HG02970 (cell line): ENCODE measurements around the gene GALNT18.

Experiments
- ATAC-seq: cut with Tn5 transposase; IDR thresholded peaks from one replicate; pipeline ENCODE4 v1.9.1; 2021; ENCODE audit warnings: mild to moderate bottlenecking, moderate library complexity, moderate number of reproducible peaks; ENCODE audit not compliant: unreplicated experiment, low FRiP score

GALNT18 gene

GRCh38 chr11:11296434-11296833 lies 325.4 kb downstream of the GALNT18 start:
- ATAC-seq, result no peak

- no peak for ATAC-seq
Measured at GRCh38 chr11:11294551-11294855, 327.3 kb downstream of the GALNT18 start.

- ATAC-seq, result no peak
Measured at GRCh38 chr11:11293798-11294550, 327.8 kb downstream of the GALNT18 start.

DNA sequence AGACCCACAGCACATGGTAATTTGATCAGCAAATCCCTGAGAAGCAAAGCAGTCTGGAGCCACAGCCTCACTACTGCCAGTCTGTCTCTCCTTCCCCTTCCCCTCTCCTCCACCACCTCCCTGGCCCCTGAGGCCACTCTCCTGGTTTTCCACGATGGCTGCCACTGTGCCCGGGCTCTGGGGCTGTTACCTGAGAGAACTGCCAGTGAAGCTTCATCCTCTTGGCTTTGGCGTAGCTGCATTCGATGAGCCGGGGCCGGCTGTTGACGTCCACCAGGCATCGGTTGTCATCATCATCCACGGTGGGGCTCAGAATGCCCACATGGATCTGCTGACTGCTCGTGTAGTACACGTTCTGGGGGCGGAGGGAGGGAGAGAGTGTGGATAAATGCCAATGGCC lies 329.0 kb downstream of the GALNT18 start:
- ATAC-seq, result no peak

GRCh38 chr11:11291041-11292015 lies 330.5 kb downstream of the GALNT18 start:
- no peak for ATAC-seq

GRCh38 chr11:11290354-11290753 lies 331.5 kb downstream of the GALNT18 start:
- no peak for ATAC-seq

DNA sequence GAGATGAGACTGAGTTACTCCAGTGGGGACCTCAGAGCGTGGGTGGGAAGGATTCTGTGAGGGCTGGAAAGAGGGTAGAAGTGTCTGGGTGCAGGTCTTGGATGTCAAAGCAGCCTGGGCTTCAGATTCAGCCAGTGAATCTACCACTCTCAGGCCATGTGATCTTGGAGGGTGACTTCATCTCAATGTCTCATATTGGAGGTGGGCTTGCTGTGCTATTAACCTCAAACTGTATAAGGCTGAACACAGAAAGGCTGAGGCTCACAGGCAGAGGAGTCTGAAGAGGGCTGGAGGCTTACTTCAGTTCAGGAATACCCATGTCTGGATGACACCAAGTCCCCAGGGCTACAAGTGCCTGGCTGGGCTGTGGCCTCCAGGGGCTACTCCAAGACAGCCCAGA lies 332.1 kb downstream of the GALNT18 start:
- ATAC-seq, result no peak

DNA sequence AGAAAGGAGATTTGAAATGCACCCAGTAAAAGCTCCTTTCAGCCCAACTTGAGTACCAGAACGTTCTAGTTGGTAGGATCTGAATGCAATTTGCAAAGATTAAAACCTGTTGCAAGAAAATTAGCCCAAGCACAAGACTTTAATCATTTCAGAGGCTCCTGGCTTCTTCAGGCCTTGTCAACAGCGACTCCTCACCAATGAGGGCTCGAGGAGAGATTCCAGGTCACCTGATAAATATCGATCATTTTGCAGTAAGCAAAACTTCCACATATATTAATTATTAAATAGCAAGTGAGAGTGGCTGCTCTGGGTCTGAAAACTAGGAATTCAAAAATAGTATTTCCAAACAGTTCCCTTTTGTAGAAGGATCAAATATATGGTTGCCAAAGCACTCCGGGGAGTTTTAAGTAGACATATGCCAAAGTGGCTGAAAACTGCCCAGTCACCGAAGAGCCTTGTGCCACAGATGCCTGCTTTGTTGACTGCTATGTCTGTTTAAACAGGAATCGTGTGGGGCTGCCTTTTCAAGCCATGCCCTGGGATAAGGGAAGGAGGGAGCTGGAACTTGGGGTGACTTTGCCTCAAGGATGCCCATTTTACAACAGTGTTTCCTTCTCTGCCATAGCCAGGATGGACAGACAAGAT lies 332.7 kb downstream of the GALNT18 start:
- no peak for ATAC-seq

GRCh38 chr11:11284481-11284880 lies 337.3 kb downstream of the GALNT18 start:
- ATAC-seq, result no peak

GRCh38 chr11:11281626-11282025 lies 340.2 kb downstream of the GALNT18 start:
- no peak for ATAC-seq

- ATAC-seq, result no peak
Measured at GRCh38 chr11:11280826-11281225, 341.0 kb downstream of the GALNT18 start.

DNA sequence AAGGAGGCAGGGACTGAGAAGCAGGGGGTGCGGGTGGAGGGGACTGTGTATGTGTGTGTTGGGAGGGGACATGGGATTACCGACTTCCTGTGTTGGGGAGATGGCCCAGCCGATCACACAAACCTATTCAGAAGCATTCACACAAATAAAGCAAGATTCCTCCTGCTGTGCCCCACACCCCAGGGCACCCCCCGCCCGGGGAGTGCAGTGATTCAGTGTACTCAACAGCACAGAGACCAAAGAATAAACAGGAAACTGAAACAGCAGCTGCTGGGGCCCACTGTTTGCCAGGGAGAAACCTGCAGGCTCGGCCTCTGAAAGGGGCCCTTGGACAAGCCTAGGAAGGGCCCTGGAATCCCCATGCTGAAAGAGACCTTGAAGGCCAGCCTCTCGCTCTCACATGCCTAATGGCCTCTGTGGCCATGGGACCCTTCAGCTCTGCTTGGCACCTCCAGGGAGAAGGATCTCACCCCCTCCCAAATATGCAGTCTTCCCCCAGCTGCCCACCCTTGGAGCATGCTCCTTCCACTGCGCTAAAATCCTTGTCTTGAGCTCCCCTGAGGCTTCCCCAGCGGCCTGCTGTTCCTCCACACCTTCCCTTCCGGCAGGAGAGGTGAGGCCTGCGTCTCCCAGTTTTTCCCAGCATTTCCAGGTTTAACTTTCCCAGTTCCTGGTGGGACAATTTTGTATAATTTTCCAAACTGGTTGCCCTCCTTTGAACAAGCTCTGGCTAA lies 341.7 kb downstream of the GALNT18 start:
- ATAC-seq, result no peak

- no peak for ATAC-seq
Measured at GRCh38 chr11:11272254-11272653, 349.6 kb downstream of the GALNT18 start.

DNA sequence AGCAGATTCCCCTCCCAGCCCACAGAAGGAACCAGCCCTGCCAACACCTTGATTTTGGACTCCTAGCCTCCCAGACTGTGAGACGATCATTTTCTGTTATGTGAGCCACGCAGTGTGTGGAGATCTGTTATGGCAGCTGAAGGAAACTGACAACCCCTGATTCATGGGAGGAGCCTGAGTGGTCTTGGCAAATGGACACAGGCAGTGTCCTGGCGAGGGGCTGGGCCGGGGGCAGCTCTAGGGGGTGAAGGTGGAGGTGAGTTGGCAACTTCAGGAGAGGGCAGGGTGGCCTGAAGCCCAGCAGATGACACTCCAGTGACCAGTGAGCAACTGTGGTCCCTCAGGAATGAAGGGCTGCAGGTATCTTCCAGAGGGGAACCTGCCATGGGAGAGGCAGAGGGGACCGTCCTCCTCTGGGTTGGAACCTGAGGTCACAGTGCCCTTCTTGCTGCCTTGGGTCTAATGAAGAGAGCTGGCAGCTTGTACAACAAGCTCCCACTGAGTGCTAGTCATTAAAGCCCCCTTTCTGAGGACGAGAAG lies 351.5 kb downstream of the GALNT18 start:
- no peak for ATAC-seq

GRCh38 chr11:11268706-11269105 lies 353.1 kb downstream of the GALNT18 start:
- ATAC-seq, result no peak

DNA sequence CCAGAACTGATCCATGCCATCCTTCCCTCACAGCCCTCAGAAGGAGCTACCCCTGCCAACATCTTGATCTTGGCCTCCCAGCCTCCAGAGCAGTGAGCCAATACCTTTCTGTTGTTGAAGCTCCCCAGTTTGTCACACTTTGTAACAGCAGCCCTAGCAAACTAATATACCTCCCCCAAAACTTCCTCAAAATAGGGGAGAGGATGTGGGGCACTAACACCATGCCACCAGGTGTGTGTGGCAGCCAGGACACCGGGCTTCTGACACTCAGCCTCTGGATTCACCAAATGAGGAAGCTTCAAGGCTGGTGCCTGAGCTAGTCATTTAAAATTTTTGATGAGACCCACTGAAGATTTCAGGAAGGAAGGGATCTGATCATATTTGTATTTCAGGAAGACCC lies 353.7 kb downstream of the GALNT18 start:
- ATAC-seq, result no peak

DNA sequence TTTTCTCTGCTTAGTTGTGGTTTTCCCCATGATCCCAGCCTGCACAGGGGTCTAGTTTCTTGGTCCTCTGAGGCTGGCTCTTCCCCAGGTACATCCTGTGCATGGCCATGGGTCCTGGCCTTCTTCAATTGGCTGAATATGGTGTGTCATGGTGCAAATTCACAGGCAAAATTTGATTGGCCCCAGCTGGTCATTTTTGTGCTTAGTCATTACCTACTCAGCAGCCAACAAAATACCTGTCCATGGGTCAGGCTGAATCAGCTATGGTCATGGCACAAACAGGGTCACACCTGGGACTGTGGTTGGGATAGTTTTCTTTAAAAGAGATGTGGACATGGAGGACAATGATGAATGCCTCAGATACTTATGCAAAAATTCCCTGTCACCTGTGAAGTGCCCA lies 354.5 kb downstream of the GALNT18 start:
- ATAC-seq, result no peak

GRCh38 chr11:11265994-11266606 lies 355.7 kb downstream of the GALNT18 start:
- ATAC-seq, result no peak

GRCh38 chr11:11265320-11265719 lies 356.5 kb downstream of the GALNT18 start:
- ATAC-seq, result no peak
